Effector CD4-positive, alpha-beta T cell (primary cell): ENCODE data around the gene PRR15L.
"Not testable (repeated sequence)": the region's sequence is repeated elsewhere in the genome, so short reads cannot be mapped to it uniquely, and the experiment has no call there.

ENCODE experiments used
- DNase-seq: peaks from one replicate; pipeline ENCODE4 v3.0.0-alpha.2; 2020

The PRR15L gene

DNA sequence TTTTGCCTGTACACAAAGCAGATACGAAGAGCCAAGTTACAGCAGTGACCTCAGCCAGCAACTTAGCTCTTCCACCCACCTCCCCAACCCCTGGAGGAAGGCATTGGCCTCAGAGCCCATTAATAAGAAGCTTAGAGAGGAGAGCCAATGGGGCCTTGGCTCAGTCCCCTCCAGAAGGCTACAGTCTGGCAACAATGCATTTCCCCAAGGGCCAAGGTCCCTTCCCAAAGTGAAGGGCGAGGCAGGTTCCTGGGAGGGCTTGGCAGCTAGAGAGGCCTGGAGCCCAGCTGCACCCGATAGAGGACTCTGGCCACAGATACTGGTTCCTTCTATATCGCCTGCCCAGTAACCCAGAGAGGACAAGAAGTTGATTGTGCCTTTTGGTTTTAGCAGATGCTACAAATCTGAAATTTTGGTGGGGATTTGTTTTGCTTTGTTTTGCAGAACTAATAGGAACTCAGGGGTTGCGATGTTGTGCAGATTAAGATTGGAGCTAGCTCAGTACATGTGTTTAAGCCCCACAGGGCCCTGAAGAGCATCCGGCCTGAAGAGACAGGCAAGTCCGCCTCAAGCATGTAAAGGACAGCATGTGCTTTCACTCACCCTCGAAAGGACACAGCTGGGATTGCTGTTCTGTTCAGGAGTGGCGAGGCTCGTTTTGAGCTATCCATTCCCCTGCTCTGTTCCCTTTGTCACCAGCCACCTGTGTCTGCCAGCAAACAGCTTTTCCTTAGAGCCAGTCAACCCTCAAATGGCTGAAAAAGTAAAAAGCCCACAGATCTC lies 28.3 kb downstream of the PRR15L start:
- DNase-seq, result no peak

- no peak for DNase-seq
These were observed 29.3 kb downstream of the PRR15L start for GRCh38 chr17:47928415-47928814.

GRCh38 chr17:47927821-47928400 lies 29.8 kb downstream of the PRR15L start:
- no peak for DNase-seq

DNA sequence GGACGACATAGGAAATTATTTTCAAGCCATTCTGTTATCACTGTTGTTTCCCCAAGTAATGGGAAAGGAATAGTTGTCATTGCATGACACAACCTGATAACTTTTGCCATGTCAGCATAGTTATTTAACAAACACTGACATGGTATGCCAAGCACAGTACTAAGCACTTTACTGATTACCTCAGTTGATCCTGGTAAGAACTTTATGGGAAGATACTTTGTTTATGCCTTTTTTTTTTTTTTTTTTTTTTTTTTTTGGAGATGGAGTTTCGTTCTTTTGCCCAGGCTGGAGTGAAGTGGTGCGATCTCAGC lies 32.0 kb downstream of the PRR15L start:
- DNase-seq, result no peak

- DNase-seq, result no peak
These were observed 32.7 kb downstream of the PRR15L start for GRCh38 chr17:47924785-47925677.

DNA sequence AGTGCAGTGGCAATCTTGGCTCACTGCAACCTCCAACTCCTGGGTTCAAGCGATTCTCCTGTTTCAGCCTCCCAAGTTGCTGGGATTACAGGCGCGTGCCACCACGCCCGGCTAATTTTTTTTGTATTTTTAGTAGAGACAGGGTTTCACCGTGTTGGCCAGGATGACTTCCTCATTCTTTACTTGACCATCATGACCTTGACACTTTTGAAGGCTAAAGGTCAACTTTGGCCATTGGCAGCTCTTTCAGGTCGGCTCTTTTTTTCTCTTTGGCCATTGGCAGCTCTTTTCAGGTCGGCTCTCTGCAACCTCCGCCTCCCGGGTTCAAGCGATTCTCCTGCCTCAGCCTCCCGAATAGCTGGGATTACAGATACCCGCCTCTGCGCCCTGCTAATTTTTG lies 37.8 kb downstream of the PRR15L start:
- DNase-seq, result not testable (repeated sequence)

GRCh38 chr17:47918991-47919390 lies 38.7 kb downstream of the PRR15L start:
- no peak for DNase-seq

DNA sequence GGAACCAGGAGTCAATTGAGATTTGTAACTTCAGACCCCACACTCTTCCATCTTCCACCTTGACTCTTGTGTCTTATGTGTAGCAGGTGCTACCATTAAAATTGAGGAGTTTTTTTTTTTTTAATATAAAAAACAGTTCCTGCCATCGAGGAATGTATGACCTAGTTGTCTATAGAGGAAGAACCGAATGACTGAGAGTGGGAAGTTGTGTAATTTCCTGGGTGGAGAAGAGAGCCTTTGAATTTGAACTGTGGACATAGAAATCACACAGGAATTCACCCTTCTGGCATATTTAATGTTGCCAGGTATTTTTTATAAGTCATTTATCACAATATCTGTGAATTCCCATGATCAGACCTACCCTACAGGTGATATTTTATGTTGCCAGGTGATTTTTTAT lies 39.7 kb downstream of the PRR15L start:
- no peak for DNase-seq

DNA sequence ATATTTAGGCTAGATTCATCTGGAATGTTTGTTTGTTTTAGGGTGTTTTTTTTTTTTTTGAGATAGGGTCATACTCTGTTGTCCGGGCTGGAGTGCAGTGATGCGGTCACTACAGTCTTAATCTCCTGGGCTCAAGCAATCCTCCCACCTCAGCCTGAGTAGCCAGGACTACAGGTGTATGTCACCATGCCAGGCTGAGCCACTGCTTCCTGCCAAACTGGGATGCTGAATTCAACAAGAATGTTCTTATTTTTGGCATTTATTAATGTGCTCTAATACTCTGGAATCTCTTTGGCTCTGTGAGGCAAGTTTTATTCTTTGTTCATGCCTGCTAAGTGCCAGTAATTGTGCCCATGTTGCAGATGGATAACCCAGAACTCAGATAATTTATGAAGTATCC lies 40.1 kb downstream of the PRR15L start:
- no peak for DNase-seq

DNA sequence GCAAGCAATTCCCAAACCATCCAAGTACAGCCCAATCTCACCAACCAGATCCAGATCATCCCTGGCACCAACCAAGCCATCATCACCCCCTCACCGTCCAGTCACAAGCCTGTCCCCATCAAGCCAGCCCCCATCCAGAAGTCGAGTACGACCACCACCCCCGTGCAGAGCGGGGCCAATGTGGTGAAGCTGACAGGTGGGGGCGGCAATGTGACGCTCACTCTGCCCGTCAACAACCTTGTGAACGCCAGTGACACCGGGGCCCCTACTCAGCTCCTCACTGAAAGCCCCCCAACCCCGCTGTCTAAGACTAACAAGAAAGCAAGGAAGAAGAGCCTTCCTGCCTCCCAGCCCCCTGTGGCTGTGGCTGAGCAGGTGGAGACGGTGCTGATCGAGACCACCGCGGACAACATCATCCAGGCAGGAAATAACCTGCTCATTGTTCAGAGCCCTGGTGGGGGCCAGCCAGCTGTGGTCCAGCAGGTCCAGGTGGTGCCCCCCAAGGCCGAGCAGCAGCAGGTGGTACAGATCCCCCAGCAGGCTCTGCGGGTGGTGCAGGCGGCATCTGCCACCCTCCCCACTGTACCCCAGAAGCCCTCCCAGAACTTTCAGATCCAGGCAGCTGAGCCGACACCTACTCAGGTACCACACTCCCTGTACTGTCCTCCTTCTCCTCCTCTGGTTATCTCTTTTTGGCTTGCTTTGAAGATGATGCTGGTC lies 41.0 kb downstream of the PRR15L start:
- no peak for DNase-seq

DNA sequence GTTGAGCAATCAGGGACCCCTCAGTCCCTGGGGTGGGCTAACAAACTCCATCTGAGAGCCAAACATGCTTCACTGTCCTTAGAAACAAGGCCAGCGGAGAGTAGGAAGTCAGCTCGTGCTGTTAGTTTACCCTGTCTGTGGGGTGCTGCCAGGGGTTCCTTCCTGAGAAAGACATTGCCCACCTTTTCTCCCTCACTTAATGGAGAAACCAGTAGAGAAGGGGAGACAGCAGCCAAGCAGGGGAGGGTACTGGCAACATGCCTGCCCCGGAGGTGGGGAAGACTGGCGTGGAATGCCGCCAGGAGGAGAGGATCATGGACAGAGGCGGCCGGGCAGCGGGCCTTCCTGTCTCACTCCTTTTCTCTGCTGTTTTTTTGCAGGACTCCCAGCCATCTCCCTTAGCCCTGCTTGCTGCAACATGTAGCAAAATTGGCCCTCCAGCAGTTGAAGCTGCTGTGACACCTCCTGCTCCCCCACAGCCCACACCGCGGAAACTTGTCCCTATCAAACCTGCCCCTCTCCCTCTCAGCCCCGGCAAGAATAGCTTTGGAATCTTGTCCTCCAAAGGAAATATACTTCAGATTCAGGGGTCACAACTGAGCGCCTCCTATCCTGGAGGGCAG lies 41.8 kb downstream of the PRR15L start:
- no peak for DNase-seq

- DNase-seq, result no peak
These were observed 43.3 kb downstream of the PRR15L start for GRCh38 chr17:47914306-47914948.

DNA sequence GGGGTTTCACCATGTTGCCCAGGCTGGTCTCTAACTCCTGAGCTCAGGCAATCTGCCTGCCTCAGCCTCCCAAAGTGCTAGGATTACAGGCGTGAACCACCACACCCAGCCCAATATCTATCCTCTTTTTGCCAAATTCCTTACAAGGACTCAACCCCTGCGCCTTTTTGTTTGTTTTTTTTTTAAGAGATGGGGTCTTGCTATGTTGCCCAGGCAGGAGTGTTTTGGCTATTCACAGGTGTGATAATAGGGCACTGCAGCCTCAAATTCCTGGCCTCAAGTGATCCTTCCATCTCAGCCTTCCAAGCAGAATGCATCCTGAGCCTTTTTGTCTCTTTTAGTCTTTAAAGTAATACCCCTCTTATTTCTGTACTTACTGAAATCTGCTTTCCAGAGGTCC lies 44.6 kb downstream of the PRR15L start:
- no peak for DNase-seq

- no peak for DNase-seq
These were observed 49.6 kb downstream of the PRR15L start for GRCh38 chr17:47907932-47908562.

DNA sequence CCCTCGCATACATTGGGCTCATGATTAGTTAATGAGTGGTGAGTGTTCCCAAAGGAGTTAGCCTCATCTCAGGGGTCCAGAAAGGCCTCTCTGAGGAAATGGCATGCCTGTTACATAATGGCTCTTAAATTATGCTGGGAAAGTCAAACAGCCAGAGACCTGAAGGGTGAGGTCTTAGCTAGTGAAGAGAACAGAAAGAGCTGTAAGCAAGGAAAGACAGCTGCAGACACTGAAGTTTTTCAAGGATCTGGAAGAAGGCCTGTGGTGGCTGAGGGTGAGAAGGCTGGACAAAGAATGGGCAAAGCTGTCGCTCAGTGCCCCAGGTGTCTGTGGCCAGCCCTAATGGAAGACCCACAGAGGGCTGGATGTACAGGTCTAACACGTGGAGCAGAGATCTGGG lies 51.2 kb downstream of the PRR15L start:
- DNase-seq, result no peak

DNA sequence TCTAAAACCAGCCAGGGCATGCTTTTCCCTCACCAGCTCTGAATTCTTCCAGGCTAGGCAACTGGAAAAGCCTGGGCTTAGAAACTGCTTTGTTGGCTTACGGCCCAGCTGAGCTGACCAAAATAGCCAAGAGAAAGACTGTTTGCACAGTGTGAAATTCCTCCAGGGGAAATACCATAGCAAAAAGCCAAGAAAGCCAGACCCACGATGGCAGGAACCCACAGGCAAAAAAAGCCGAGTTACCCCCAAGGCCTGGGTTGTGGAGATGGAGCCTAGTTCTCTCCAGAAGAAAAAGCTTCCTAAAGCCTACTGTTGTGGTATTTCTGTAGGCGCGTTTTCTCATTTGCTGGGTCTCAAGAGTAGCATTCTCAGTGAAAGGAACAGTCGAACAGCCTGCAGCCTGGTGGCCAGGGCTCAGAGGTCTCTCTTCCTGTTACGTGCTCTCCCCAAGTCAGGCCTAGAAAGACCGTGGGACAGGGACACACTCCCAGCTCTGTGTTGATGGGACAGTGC lies 52.4 kb downstream of the PRR15L start:
- DNase-seq, result no peak

- DNase-seq, result no peak
These were observed 55.5 kb downstream of the PRR15L start for GRCh38 chr17:47902039-47902744.
